Fibroblast of the aortic adventitia (primary cell): ENCODE measurements around the gene CHAF1A. TPM values are rescaled to one million over a fixed set of nuclear protein-coding genes. Genes with fewer than 3 reads are reported as not detected.

Experiments used
- DNase-seq: peaks from one replicate; pipeline ENCODE4 v3.0.0-alpha.2; 2010; ENCODE audit warnings: low read depth
- H3K4me3 ChIP-seq: 2 replicates; pipeline ENCODE4 v1.5.1; 2011; ENCODE audit warnings: low read depth, mild to moderate bottlenecking, control low read depth, low read length, moderate library complexity
- CTCF ChIP-seq: IDR thresholded peaks from 2 replicates; pipeline ENCODE4 v1.5.1; 2011; ENCODE audit warnings: mild to moderate bottlenecking, low read length, control low read depth, inconsistent platforms; ENCODE audit not compliant: insufficient read depth
- total RNA-seq: library from RNA; depleted of rRNA; stranded (reverse); fragments of >200 nt; gene quantifications from 2 replicates; pipeline ENCODE4 v1.2.3, GENCODE V29; 2012; ENCODE audit warnings: low replicate concordance

Gene CHAF1A
- total RNA-seq, 1 donor: 25.8 TPM

DNA sequence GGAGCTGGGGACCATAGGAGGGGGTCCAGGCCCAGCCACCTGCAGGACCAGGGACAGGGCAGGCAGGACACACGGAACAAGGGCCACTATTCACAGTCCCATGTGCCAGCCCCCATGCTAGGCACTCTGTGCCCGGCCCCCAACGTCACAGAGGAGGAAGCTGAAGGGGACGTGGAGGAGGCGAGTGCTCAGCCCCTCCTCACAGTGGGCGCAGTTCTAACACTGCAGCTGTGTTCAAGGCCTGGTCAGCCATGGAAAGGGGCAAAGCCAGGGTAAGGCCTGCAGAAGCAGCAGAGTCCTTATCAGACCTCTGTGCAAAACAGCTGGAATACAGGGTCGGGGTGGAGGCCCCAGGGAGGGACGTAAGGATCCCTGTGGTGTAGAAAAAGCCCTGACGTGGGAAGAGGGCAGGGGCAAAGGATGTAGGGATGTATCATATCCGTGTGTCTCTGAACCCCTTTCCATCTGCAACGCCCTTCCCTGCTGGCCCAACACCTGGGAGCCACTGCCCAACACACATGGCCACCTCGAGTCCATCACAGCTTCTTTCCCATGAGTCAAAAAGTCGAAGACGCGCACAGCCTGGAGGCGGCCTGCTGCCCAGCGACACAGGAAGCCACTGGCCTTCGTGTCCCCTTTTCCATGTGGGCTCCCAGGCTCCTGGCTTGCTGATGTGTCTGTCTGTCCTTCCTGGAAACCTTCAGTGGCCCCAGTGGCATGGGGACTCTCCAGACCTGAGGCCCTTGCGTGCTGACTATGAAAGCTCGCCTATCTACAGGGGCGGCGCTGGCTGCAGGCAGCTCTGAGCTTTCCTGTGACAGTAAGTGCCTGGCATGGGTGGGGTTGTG, 30.1 kb upstream of the CHAF1A start:
- H3K4me3 ChIP-seq: no peak overlapping the region
- DNase-seq: no peak
- TF ChIP-seq CTCF: no peak

DNA sequence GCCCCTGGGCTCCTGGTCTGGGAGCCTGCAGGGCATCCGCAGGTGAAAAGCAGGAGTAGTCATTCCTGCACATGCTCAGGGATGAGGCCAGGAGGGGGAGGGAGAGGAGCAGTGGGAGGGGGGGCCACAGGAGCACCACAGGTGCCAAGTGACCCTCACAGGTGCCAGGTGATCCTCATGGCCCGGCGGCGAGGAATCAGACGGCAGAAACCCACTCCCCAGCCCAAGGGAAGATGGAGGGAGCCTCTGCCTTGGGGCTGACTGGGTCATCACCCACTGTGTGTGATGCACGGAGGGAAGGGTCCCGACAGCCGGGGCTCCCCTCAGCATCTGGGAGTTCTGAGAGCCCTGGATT, 29.4 kb upstream of the CHAF1A start:
- TF ChIP-seq CTCF: no peak
- no peak overlapping the region for H3K4me3 ChIP-seq
- no peak for DNase-seq

DNA sequence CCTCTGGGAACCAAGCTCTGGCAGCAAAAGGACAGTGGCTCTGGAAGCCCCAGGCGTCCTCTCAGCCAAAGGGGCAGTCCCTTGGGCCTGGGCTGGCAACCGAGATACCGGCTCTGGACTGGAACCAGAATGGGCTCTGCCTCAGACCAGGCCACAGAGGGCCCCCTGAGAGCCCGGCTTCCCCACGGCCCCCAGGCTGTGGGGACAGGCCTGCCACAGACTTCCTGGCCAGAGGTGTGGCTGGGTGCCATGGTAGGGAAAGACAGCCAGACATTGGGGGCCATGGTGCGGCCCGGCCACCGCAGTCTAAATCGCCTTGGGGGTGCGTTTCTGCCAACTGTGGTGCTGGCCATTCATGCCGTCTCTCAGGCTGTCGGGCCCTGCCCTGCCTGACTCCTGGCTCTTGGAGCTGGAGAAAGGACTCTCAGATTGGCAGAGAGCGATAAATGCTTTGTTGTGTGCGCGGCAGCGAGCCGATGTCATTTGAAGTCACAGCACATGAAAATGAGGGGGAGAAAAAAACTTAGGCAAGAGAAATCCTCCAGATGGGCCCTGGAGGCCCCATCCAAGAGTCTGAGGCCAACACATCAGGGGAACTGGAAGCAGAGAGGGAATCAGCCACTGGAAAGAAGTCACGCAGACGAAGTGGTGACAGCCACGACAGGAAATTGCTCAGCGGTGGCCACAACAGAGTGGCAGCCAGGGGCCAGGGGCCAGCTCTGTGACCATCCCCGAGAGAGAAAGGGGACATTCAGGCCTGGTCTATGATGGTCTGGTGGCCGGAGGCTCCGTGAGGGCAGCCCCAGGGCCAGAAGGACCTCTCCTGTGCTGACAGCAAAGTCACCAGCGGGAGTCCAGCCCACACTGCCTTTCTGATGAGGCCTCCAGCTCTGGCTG, 28.6 kb upstream of the CHAF1A start:
- H3K4me3 ChIP-seq: peak overlapping the region; percentile 22

DNA sequence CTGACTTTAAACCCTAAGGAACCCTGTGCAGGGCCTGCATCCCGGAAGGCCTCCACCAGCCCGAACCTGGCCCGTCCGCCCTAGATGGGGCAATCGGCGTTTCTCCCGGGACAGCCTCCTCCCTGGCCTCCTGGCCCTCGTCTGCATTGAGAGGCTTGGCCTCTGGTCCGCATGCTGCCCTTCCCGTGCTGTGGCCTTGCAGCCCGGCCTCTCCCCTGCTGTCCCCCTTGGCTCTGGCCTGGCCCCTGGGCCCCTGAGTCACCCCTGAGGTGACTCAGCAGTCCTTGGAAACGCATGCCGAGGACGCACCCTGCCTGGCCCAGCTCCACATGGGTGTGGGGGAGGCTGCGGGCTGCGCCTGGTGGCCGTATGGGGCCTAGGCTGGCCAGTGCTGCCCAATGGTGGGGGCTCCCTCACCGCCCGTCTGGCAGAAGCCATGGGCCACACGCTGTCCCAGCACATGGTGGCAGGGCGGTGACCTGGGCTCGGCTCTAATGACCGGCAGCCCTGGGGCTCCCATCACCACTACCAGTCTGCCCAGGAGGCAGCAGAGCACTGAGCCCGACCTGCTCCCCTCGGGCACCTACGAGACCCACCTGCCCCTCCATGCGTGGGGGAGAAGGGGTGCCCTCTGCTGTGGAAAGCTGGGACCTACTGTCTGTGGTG, 27.8 kb upstream of the CHAF1A start:
- peak; percentile 92 for DNase-seq
- peak; percentile 45 for TF ChIP-seq CTCF
- no peak overlapping the region for H3K4me3 ChIP-seq

More for the DNA sequence above, 28.6 kb upstream of the CHAF1A start:
- peak; percentile 53 for DNase-seq
- no peak for TF ChIP-seq CTCF

DNA sequence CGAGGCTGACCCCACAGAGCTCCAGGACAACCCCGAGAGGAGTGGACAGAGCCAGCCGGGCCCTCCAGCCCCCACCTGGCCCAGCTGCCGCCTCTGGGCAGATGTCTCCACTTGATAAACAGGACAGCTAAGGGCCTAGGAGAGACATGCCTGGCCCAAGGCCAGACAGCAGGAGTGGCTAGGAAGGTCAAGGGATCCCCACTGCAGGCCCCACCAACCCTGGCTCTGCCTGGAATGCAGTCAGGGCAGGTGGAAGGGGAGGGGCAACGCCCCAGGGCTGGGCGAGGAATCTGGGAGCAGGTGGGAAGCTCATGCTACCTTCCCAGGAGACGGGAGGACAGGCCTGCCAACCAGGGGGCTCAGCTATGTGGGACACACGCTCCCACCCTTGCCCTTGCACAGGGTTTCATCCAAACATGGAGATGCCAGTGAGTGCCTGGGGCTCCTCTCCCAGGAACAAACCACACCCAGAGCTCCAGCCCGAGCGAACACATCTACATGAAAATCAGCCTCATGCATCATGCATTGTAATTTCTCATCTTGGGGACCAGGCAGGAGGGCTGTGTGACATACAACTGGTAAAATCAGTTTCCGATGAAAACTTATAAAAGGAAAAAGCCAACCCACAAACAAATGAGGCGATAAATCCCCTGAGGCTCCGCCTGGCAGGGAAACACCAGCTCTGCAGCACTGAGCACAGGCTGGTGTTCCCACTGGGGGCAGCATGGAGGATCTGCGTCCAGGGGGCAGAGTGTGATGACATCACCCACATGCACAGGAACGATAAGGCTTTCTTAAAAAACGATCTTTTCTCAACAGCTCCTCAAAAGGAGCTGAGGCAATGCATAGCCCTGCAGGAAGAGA, 27.0 kb upstream of the CHAF1A start:
- TF ChIP-seq CTCF: peak; percentile 68
- no peak overlapping the region for H3K4me3 ChIP-seq
- DNase-seq: peak; percentile 87
